Neuronal stem cell (in vitro differentiated cells): ENCODE measurements around the gene C10orf71. TPM values are rescaled to one million over a fixed set of nuclear protein-coding genes. Genes with fewer than 3 reads are reported as not detected.
A peak's percentile ranks its signal among the peaks of the same experiment; 100 is the strongest.

ENCODE experiments used
- DNase-seq: peaks from one replicate; pipeline ENCODE4 v3.0.0-alpha.2; 2013; ENCODE audit warnings: low spot score
- H2AFZ ChIP-seq: one replicate; pipeline ENCODE4 v1.6.1; 2013; ENCODE audit warnings: mild to moderate bottlenecking, low read length, inconsistent platforms
- H2AK5ac ChIP-seq: 2 replicates; pipeline ENCODE4 v1.6.1; 2013; ENCODE audit warnings: low read depth, mild to moderate bottlenecking, inconsistent platforms, low read length, moderate library complexity, mixed read lengths
- H2BK120ac ChIP-seq: 2 replicates; pipeline ENCODE4 v1.6.1; 2013; ENCODE audit warnings: low read depth, mild to moderate bottlenecking, inconsistent platforms, low read length, moderate library complexity, mixed read lengths
- H2BK12ac ChIP-seq: one replicate; pipeline ENCODE4 v1.6.1; 2013; ENCODE audit warnings: low read length, inconsistent platforms
- H2BK15ac ChIP-seq: 2 replicates; pipeline ENCODE4 v1.6.1; 2013; ENCODE audit warnings: mild to moderate bottlenecking, low read length, inconsistent platforms, mixed read lengths
- H2BK5ac ChIP-seq: one replicate; pipeline ENCODE4 v1.6.1; 2013; ENCODE audit warnings: inconsistent platforms, mild to moderate bottlenecking, low read length, moderate library complexity
- H3K14ac ChIP-seq: one replicate; pipeline ENCODE4 v1.6.1; 2013; ENCODE audit warnings: low read length, inconsistent platforms
- H3K18ac ChIP-seq: 2 replicates; pipeline ENCODE4 v1.6.1; 2013; ENCODE audit warnings: low read length, inconsistent platforms
- H3K23ac ChIP-seq: 2 replicates; pipeline ENCODE4 v1.6.1; 2013; ENCODE audit warnings: low read depth, mild to moderate bottlenecking, mixed read lengths, low read length, inconsistent platforms; ENCODE audit not compliant: poor library complexity
- H3K27ac ChIP-seq: replicated peaks from 3 replicates; pipeline ENCODE4 v1.5.1; 2013; ENCODE audit warnings: low read length, inconsistent platforms
- H3K27me3 ChIP-seq, 3 experiments: 2 replicates each; pipeline ENCODE4 v1.6.1; 2013; ENCODE audit warnings: low read length in 3 of 3, mild to moderate bottlenecking in 2 of 3, inconsistent platforms in 1 of 3, low read depth in 1 of 3, mixed read lengths in 1 of 3, moderate library complexity in 1 of 3; ENCODE audit not compliant: control insufficient read depth in 3 of 3, insufficient read depth in 3 of 3
- H3K36me3 ChIP-seq, 2 donors: replicated peaks in 1 of 2; 2 replicates each; pipeline ENCODE4 v1.6.1; 2013; ENCODE audit warnings: low read length in 2 of 2; ENCODE audit not compliant: control insufficient read depth in 2 of 2, insufficient read depth in 2 of 2
- H3K4ac ChIP-seq: 2 replicates; pipeline ENCODE4 v1.6.1; 2013; ENCODE audit warnings: inconsistent platforms, mild to moderate bottlenecking, low read length, moderate library complexity
- H3K4me1 ChIP-seq, 2 donors: 1 replicate in 1 of 2; 2 replicates in 1 of 2; pipeline ENCODE4 v1.6.1; 2013; ENCODE audit warnings: low read length in 2 of 2, low read depth in 1 of 2; ENCODE audit not compliant: control insufficient read depth in 2 of 2, insufficient read depth in 1 of 2
- H3K4me2 ChIP-seq: one replicate; pipeline ENCODE4 v1.6.1; 2013; ENCODE audit warnings: mild to moderate bottlenecking, low read length, inconsistent platforms; ENCODE audit not compliant: insufficient read depth, poor library complexity, severe bottlenecking
- H3K4me3 ChIP-seq, 2 donors: 2 replicates each; pipeline ENCODE4 v1.5.1; 2013; ENCODE audit warnings: low read length in 2 of 2, mild to moderate bottlenecking in 2 of 2, inconsistent platforms in 1 of 2, moderate library complexity in 1 of 2
- H3K79me1 ChIP-seq: one replicate; pipeline ENCODE4 v1.6.1; 2013; ENCODE audit warnings: low read depth, mild to moderate bottlenecking, inconsistent platforms, low read length, moderate library complexity
- H3K9ac ChIP-seq: one replicate; pipeline ENCODE4 v1.6.1; 2013; ENCODE audit warnings: mild to moderate bottlenecking, low read depth, low read length, inconsistent platforms; ENCODE audit not compliant: poor library complexity
- H3K9me3 ChIP-seq, 2 donors: replicated peaks in 1 of 2; 2 replicates each; pipeline versions ENCODE3 to v1.6.1; 2013; ENCODE audit warnings: low read length in 2 of 2, mild to moderate bottlenecking in 2 of 2, inconsistent platforms in 1 of 2, low read depth in 1 of 2, mixed read lengths in 1 of 2, moderate library complexity in 1 of 2; ENCODE audit not compliant: control insufficient read depth in 2 of 2, insufficient read depth in 1 of 2
- H4K8ac ChIP-seq: one replicate; pipeline ENCODE4 v1.6.1; 2013; ENCODE audit warnings: low read depth, mild to moderate bottlenecking, inconsistent platforms, low read length, moderate library complexity
- H4K91ac ChIP-seq: one replicate; pipeline ENCODE4 v1.6.1; 2013; ENCODE audit warnings: low read length, low read depth, mild to moderate bottlenecking, inconsistent platforms; ENCODE audit not compliant: poor library complexity
- WGBS, 2 donors: extraction: QIAGEN DNeasy Blood & Tissue Kit; methylation state at CpG; one replicate each; pipeline ENCODE4 v1.1.7; 2013; ENCODE audit warnings: missing lambda C conversion rate in 2 of 2, mixed read lengths in 1 of 2; ENCODE audit not compliant: insufficient read length in 2 of 2, insufficient replicate concordance in 1 of 2; ENCODE audit errors: extremely low coverage in 2 of 2; 5-methylcytosine and 5-hydroxymethylcytosine counted together
- polyA plus RNA-seq, 2 experiments: library from polyadenylated mRNA; stranded (reverse); fragments of 200-250 nt; gene quantifications; one replicate each; pipeline ENCODE4 v1.2.3, GENCODE V29; 2013

C10orf71 gene, protein sequence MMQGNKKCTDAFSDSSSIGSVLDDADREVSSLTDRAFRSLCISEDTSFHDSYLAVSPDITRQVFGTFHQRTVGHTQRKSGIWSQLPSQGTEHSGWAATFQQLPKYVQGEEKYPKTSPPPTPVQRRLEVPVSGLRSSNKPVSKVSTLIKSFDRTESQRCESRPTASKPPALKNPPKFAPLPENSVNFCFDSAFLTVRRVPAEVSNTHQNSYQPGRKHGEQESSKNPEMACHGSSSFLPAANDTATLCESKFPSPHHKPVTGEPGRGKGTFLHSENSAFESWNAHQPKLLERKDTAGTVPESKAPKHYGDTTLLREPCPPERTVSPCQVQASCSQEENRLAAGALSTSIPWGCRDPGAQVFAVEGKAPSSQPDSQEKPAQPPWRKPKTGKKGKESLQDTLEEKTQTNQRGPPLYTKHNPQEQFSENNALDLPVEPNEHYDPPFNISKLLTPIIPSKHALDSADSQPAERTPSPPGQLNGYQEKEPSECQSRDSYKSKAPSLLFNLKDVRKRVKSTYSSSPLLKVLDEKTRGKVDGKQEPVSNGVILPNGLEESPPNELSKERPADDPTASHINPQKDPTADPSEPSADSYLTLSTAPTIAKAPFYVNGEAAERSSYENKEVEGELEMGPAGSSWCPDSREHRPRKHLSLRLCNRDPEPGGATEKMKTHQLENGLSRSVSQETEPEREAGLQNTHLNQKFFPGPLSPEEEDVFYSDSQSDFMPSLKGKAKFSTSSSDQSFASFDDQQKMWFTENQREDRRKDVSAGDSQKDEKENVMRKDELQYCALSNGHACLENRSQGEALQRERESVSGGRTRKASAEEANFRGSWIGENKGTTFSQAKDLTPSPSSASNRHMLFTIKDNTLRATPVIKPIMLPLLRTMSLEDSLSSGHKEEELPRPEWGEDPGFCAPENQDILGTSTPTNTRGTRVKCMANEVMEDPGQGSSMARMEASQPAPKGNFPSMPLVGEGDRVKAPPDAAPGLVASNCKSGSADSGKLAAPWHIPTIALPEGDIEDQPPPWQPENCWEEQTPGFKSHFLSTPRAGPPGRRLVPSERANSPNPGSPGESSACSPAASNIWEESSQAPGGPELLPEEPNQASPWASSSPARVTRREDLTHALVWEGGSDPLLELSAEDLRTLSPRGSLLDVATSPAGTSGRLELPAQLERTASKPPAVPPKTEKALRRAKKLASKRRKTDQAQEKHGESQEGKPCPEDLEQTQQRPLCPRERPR (N-terminal part only)
- 0.01 TPM for polyA plus RNA-seq (2013, experiment 1 of 2)
- polyA plus RNA-seq (2013, experiment 2 of 2) = 0.03 TPM

GRCh38 chr10:49298983-49299815 lies at the start of gene C10orf71:
TSS of gene C10orf71 (plus strand) at chr10:49299170. CDS start at chr10:49322546, 23,376 bp downstream.
- H3K4me2 ChIP-seq = no peak within 1 kb of the TSS
- H3K4me3 ChIP-seq = no peak within 1 kb of the TSS
- H2BK12ac ChIP-seq = peak within 1 kb of the TSS; percentile 19
- peaks cover 0 to 30% of the 10 kb centered on the region in 2 donors for H3K4me1 ChIP-seq
- peak within 1 kb of the TSS; percentile 31 for H2BK15ac ChIP-seq
- no peak for DNase-seq
- no peaks in the 10 kb centered on the region for H3K79me1 ChIP-seq
- no peak within 1 kb of the TSS for H2AFZ ChIP-seq
- peaks cover 0 to 5% (median 0%) of the 10 kb centered on the region in 3 experiments for H3K27me3 ChIP-seq
- H3K4ac ChIP-seq = no peak within 1 kb of the TSS
- peak within 1 kb of the TSS; percentile 39 for H3K14ac ChIP-seq
- H2AK5ac ChIP-seq = peak within 1 kb of the TSS; percentile 10
- H4K91ac ChIP-seq = no peak within 1 kb of the TSS
- no peak within 1 kb of the TSS for H4K8ac ChIP-seq
- H3K27ac ChIP-seq = no peak within 1 kb of the TSS
- H2BK120ac ChIP-seq = no peak within 1 kb of the TSS
- no CpG with 5 or more reads among the region's 27 CpGs for WGBS, 2 donors
- H2BK5ac ChIP-seq = no peak within 1 kb of the TSS
- H3K9me3 ChIP-seq = no peaks in the 10 kb centered on the region
- H3K18ac ChIP-seq = peak within 1 kb of the TSS; percentile 62
- H3K23ac ChIP-seq = no peak within 1 kb of the TSS
- H3K9ac ChIP-seq = no peak within 1 kb of the TSS
- H3K36me3 ChIP-seq = no peaks in the 10 kb centered on the region

DNA sequence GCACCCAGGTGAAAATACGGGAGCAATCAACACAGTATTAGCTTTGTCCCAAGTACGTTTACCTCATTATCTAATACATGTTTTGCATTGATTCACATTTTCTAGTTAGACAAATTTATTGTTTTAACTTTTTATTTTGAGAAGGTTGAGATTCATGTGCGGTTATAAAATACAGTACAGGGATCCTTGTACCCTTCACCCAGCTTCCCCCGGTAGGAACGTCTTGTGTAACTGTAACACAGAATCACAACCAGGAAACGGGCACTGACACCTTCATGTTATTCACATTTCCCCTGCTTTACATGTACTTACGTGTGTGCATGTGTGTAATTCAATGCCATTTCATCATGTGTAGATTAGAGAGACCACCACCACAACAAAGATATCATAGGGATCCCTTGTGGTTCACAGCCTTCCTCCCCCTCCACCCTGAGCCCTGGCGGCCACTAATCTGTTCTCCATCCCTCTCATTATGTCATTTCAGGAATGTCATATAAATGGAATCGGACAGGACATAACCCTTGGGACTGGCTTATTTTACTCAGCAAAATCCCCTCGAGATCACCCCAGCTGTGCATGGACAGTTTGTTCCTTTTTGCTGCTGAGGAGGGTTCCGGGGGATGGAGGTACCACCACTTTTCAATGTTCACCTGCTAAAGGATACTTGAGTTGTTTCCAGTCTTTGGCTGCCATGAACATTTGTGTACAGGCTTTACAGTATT lies 46.5 kb upstream of the C10orf71 start:
- Histone ChIP-seq H2BK5ac (no peak overlapping the region), H3K23ac (no peak overlapping the region), H2AFZ (no peak overlapping the region), H3K4me2 (no peak overlapping the region), H3K18ac (no peak overlapping the region), H2BK15ac (no peak overlapping the region), H3K9me3 (no peaks in the 10 kb centered on the region), H3K14ac (no peak overlapping the region), H3K36me3 (no peaks in the 10 kb centered on the region), H3K4me3 (no peak overlapping the region), H3K27me3 (peaks cover 0 to 2% (median 0%) of the 10 kb centered on the region in 3 experiments), H3K79me1 (peaks cover 1% of the 10 kb centered on the region), H3K4ac (no peak overlapping the region), H2BK120ac (no peak overlapping the region), H2AK5ac (no peak overlapping the region), H3K9ac (no peak overlapping the region), H2BK12ac (no peak overlapping the region), H4K91ac (no peak overlapping the region), H3K4me1 (no peaks in the 10 kb centered on the region), H4K8ac (no peak overlapping the region), H3K27ac (no peak overlapping the region)
- no CpG with 5 or more reads among the region's 11 CpGs for WGBS, 2 donors
- DNase-seq = no peak

DNA sequence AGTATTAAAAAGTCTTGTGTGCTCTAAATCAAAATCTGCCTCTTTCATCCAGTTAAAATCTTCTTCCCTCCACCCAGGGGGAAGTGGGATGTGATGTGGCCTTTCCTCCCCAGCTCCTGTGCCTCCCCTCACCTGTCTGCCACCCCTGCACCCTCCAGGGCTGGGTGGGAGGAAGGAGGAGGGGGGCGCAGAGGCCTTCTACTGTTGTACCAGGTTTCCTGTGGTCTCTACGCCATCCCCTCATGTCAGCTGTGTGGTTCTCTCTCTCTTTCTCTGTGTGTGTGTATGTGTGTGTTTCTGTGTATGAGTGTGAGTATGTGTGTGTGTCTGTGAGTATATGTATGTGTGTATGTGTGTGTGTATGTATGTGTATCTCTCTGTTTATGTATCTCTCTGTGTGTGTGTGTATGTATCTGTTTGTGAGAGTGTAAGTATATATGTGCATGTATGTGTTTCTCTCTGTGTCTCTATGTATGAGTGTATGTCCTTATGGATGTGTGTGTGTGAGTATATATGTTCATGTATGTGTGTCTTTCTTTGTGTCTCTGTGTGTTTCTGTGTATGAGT lies 45.5 kb upstream of the C10orf71 start:
- H4K8ac ChIP-seq = no peak overlapping the region
- H3K27ac ChIP-seq = no peak overlapping the region
- no peak overlapping the region for H2AFZ ChIP-seq
- no peak overlapping the region for H3K4ac ChIP-seq
- peaks cover 0 to 2% (median 0%) of the 10 kb centered on the region in 3 experiments for H3K27me3 ChIP-seq
- H3K4me2 ChIP-seq = no peak overlapping the region
- no peak overlapping the region for H2BK120ac ChIP-seq
- no peaks in the 10 kb centered on the region for H3K4me1 ChIP-seq
- H3K18ac ChIP-seq = no peak overlapping the region
- H2AK5ac ChIP-seq = no peak overlapping the region
- H3K23ac ChIP-seq = no peak overlapping the region
- H3K36me3 ChIP-seq = no peaks in the 10 kb centered on the region
- H2BK15ac ChIP-seq = no peak overlapping the region
- no peak overlapping the region for H2BK12ac ChIP-seq
- H2BK5ac ChIP-seq = no peak overlapping the region
- H3K14ac ChIP-seq = no peak overlapping the region
- no peak overlapping the region for H3K4me3 ChIP-seq
- no peak for DNase-seq
- peaks cover 1% of the 10 kb centered on the region for H3K79me1 ChIP-seq
- no CpG with 5 or more reads among the region's 2 CpGs for WGBS, 2 donors
- no peak overlapping the region for H3K9ac ChIP-seq
- H3K9me3 ChIP-seq = no peaks in the 10 kb centered on the region
- no peak overlapping the region for H4K91ac ChIP-seq
